Astrocyte of the hippocampus (primary cell): ENCODE results near the gene SYNJ2.
A peak's percentile ranks its signal among the peaks of the same experiment; 100 is the strongest.

Experiments
- DNase-seq: peaks from one replicate; pipeline ENCODE4 v3.0.0; 2011; ENCODE audit warnings: low read depth, low spot score

SYNJ2 gene

DNA sequence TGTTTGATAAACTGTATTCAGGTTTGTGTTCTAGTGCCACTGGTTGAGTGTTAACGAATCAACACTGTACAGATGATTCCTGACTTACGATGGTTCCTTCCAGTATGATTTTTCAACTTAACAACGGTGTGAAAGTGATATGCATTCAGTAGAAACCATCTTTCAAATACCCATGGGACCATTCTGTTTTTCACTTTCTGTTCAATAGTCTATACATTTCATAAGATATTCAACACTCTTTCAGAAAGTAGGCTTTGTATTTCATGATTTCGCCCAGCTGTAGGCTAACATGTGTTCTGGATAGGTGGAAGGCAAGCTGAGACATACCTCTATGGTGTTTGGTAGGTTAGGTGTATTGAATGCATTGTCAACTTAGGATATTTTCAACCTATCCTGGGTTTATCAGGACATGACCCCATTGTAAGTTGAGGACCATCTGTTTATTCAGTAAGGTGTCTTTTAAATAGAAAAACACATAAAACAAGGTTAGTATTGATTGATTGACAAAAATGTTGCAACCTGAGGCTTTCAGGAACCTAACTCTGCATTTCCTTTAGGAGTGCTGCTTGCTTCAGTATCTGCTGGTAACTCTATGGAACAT is 32.3 kb downstream of the SYNJ2 start:
- DNase-seq: no peak

DNA sequence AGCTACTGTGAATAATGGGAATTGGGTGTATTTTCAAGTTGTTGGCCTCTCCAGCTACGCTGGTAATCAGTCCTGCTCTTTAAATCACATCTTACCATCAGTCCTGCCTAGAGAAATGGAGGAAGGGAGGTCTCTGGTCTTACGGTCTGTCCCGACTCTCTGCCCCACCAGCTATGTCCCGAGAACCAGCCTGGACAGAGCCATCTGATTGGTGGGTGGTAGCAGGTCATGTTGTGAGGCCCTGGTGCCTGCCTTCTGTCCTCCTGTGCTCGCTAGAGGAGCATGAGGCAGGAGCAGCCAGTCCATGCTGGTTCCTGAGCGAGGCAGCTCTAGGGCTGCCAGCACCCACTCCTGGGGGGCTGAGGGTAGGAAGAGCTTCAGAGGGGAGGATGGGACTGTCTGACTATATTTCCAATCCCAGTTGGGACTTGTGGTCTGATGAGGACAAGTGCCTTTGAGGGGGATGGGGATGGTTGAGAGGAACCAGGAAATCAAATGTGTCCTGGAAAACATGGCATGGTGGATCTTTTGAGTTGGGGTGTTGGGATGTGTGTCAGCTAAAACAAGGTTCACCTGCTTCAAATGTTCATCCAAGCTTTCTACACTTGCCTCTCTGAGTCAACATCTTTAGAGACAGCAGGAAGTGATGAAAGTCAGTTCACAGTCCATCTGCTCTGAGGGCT is 33.0 kb downstream of the SYNJ2 start:
- no peak for DNase-seq

DNA sequence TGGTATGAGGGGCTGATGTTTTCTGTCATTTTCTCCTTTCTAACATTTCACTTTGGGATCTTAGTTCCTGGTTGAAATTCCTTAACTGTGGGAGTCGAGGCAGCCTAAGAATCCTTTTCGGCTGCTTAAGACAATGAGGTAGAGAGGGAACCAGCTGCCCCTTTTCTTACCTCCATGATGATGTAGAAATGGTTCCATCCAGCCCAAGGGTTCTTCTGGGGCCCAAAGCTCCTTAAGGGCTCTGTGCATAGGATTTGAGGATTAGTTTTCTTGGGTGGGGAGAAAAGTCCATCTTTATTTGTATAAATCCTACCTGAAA is 33.5 kb downstream of the SYNJ2 start:
- no peak for DNase-seq

DNA sequence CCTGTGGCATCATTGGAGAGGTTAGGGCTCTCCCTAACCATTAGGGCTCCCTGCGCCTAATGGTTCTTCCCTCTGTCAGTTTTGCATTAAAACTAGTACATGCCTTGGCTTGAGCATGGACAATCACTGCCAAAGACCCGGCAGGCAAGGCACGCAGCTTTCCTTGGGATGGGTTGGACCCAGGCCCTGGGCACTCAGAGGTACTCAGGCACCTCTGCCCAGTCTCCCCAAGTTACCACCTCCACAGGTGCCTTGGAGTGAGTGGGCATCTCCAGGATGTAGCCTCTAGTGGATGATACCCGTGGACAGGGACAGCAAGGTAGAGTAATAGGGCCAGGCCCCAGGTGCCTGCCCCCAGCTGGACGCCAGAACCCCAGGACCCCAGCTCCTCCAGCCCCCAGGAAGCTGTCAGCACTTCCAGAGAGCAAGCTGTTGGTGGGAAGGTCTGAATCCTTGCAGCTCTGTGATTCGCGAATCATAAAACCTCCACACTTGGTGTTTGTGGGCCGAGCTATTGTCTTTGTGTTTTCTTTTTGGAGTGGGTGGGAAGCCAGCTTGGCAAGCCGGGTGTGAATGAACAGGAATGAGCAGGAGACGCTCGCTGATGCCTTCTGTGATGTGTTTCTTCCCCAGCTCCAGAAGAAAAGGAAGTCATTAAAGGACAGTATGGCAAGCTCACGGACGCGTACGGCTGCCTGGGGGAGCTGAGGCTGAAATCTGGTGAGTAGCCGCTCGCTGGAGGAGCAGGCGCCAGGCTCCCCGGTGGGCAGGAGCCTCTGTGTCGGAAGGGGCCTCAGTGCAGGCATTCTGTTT is 35.1 kb downstream of the SYNJ2 start:
- peak; percentile 79 for DNase-seq

DNA sequence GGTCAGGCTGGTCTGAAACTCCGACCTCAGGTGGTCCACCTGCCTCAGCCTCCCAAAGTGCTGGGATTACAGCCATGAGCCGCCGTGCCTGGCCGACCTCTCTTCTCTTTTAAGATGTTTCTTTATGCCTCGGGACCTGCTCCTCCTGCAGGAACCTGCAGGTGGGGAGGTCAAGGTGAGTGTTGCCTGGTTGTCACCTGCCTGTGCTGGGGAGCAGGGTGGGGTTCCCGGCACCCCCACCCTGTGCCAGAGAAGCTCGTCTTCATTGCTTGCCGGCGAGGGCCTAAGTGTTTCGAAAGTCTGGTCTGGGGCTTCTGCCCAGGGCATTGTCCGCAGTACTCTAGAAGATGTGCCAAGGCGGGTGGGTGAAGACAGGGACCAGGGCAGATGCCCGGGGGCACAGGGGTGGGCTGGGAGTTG is 36.0 kb downstream of the SYNJ2 start:
- no peak for DNase-seq

DNA sequence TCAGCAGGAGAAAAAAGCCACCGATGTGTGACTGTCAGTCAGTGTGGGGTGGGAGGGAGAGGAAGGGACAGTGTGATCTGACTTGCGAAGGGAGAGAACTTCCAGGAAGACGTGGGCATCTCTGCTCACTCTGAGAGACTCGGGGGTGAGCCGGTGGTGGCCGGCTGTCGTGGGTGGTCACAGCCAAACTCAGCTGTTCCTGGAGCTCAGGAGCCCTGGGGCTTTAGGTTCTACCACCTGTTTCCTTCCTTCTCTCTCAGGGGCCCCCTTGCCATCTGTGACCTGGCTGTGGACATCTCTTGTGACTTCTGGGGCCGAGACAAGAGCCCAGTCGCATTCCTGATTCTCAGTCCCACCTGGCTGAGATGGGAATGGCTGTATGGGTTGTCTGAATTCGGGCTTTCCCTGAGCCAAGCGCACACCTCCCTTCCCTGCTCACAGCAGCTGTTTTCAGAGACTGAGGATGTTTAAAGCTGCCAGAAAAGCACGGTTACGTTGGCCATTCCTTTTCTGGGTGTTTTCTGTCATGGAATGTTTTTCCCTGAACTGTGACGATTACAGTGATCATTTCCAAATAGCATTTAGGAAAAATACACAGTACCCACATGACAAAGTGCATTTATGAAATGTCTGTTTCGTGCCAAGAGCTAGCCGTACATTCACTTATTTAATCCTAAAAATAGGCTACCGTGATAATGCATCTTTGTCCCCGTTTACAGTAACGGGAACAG is 36.5 kb downstream of the SYNJ2 start:
- peak; percentile 46 for DNase-seq

DNA sequence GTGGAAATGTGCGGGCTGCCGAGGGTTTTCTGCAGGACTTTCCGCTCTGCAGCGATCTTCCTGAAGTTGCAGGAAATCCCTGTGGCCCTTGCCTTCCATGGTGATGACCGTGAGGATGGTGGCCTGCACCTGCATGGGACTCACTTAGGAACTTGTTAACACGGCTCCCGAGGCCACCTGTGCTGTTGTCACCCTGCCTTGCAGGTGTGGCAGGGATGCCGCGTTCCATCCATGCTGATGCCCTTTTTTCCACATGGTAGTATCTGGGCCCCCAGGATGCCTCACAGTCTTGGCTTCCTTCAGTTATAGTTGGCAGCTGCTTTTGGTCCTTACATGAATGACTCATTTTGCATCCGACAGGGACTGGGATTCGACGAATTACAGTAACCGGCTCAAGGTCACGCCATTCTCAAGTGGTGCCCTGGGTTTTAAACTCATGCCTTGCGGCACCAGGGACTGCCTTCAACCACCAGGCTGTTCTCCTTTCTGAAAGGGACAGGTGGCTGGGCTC is 37.2 kb downstream of the SYNJ2 start:
- peak; percentile 76 for DNase-seq

- DNase-seq: no peak
Measured at GRCh38 chr6:158019416-158019815, 37.8 kb downstream of the SYNJ2 start.

- no peak for DNase-seq
Measured at GRCh38 chr6:158020272-158020711, 38.6 kb downstream of the SYNJ2 start.

GRCh38 chr6:158020811-158021210 is 39.1 kb downstream of the SYNJ2 start:
- DNase-seq: no peak

- DNase-seq: no peak
Measured at GRCh38 chr6:158021376-158021775, 39.7 kb downstream of the SYNJ2 start.

GRCh38 chr6:158021814-158022748 is 40.4 kb downstream of the SYNJ2 start:
- DNase-seq: no peak

DNA sequence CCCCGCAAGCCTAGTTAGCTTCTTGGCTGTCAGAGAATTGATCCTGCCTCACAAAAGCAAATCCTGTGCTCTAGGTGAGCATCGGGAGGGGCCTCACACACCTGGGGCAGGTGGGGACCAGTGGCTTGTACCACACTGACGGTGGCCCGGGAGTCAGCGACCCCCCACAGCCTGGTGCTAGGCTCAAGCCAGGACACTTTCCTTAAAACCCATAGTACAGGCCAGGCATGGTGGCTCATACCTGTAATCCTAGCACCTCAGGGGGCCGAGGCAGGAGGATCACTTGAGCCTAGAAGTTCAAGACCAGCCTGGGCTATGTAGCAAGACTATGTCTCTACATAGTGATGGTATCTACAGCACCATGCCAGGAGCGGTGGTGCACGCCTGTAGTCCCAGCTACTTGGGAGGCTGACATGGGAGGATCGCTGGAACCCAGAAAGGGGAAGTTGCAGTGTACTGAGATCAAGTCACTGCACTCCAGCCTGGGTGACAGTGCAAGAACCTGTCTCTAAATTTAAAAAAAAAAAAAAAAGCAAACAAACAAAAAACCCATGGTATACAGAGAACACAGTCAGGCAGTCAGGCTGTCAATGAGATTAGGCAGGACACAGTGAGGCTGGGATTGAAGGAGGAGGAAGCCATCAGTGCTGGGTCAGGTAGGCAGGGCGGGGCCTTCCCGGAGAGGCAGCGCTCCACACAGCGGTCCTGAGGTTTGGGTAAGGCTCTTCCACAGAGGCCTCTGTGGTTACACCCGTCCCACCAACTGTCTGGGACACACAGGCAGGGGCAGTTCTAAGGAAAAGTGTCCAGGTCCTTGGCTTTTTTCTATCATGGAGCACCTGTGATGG is 41.3 kb downstream of the SYNJ2 start:
- DNase-seq: no peak

DNA sequence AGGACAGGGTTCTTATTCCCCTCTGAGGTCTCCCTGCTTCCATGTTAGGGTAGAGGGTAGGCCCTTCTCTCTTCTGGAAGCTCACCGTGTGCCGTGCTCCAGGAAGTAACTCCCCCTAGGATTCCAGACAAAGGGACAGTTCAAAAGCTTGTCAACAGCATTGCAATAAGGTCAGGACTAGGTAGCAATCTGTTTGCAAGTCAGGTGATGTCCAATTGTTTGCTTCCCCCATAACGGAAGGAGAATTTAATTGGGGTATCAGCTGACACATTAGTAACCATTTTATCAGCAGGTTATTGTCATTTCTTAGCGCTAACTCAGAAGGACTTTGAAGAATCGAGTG is 41.9 kb downstream of the SYNJ2 start:
- no peak for DNase-seq

DNA sequence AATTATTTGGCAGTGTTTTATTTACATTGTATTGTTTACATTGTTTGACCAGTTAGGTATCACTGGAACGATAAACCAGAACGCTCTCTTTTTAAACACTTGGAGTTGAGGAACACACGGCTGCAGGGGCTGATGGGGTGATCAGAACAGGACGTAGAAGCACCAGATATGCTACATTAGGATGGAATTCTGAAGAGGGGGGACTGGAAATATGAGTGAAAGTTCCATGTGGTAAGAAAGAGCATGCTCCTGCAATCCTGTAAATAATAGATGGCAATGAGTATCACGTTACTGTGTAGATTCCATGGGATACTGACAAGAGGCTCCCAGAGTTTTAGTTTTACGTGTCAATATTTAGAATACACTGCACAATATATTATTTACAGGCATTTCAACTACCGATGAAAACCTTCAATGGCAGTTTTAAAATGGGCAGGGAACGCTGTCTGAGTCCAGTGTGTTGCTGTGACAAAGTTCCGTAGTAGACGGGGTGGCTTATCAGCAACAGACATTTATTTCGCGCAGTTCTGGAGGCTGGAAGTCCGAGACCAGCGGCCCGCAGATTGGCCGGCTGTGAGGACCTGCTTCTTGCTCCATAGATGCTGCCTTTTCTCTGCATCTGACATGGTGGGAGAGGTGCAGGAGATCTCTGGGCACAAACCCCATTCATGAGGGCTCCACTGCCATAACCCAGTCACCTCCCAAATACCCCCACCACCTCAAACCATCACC is 43.1 kb downstream of the SYNJ2 start:
- DNase-seq: no peak

- DNase-seq: peak; percentile 98
Measured at GRCh38 chr6:158026054-158026900, 44.6 kb downstream of the SYNJ2 start.

- DNase-seq: no peak
Measured at GRCh38 chr6:158026901-158027589, 45.4 kb downstream of the SYNJ2 start.
